HepG2 (cell line): Measurements from ENCODE around the gene HAPLN1. TPM values are rescaled to one million over a fixed set of nuclear protein-coding genes. Genes with fewer than 3 reads are reported as not detected.

Experiments used
- ATAC-seq: fragments of 200-7000 bp; cut with Tn5 transposase; 3 replicates; pipeline ENCODE4 v1.9.1; 2020; ENCODE audit warnings: mild to moderate bottlenecking, moderate library complexity
- BruUV-seq: library from RNA; stranded (reverse); fragments of 400-500 nt; replicated peaks from 2 replicates; lab custom pipeline; 2021; lab: Mats Ljungman, UMichigan
- CTCF ChIA-PET: fragments of 300-600 bp; formaldehyde crosslinking; extraction: SDS; loops from one replicate; lab custom pipeline; 2021; ENCODE audit warnings: low total read pairs, inconsistent platforms, low intra/inter-chr PET ratio; lab: Yijun Ruan, JAX
- POLR2A ChIA-PET: fragments of 350-600 bp; sonication (Branson Sonifier 250); formaldehyde crosslinking; loops from one replicate; lab custom pipeline; 2020; ENCODE audit warnings: antibody characterized with exemption, inconsistent platforms; lab: Yijun Ruan, JAX
- DNase-seq: peaks from one replicate; pipeline ENCODE4 v3.0.0-alpha.2; 2015; ENCODE audit warnings: low spot score
- FAIRE-seq: peaks from 3 replicates; lab custom pipeline; 2011; peaks lifted over from hg19 to GRCh38; lab: Jason Lieb, UNC
- H2AFZ ChIP-seq: one replicate; pipeline ENCODE4 v1.6.1; 2011; ENCODE audit warnings: low read length, inconsistent platforms
- H3K27ac ChIP-seq: fragments of 300-600 bp; 3 replicates; pipeline ENCODE4 v1.8.0; 2011; ENCODE audit warnings: mixed run types, mild to moderate bottlenecking, mixed read lengths, low read length, inconsistent platforms; ENCODE audit not compliant: insufficient read depth; ENCODE audit errors: extremely low read length
- H3K27me3 ChIP-seq, 2 experiments: fragments of 200-600 bp in 1 of 2; 2 replicates in 1 of 2; 3 replicates in 1 of 2; pipeline versions ENCODE4 v1.6.0 to v1.8.0; 2011; ENCODE audit warnings: low read length in 2 of 2, mild to moderate bottlenecking in 2 of 2, moderate library complexity in 2 of 2, inconsistent platforms in 1 of 2; ENCODE audit not compliant: insufficient read depth in 2 of 2, control insufficient read depth in 1 of 2
- H3K36me3 ChIP-seq, 2 experiments: fragments of 200-600 bp in 1 of 2; replicated peaks in 1 of 2; 2 replicates in 1 of 2; 3 replicates in 1 of 2; pipeline versions ENCODE4 v1.5.1 to v1.8.0; 2011; ENCODE audit warnings: low read length in 2 of 2, inconsistent platforms in 1 of 2; ENCODE audit not compliant: insufficient read depth in 2 of 2, control insufficient read depth in 1 of 2
- H3K4me1 ChIP-seq: 2 replicates; pipeline ENCODE4 v1.5.1; 2012; ENCODE audit warnings: low read length, inconsistent platforms; ENCODE audit not compliant: insufficient read depth
- H3K4me2 ChIP-seq: 2 replicates; pipeline ENCODE4 v1.6.0; 2011; ENCODE audit warnings: low read depth, low read length, inconsistent platforms
- H3K4me3 ChIP-seq, 3 experiments: fragments of 200-600 bp in 1 of 3; sonication (generic), shearing (Covaris generic) in 1 of 3; replicated peaks in 1 of 3; 2 replicates each; pipeline ENCODE4 v1.5.1; 2011 to 2016; ENCODE audit warnings: low read length in 3 of 3, inconsistent platforms in 2 of 3, low read depth in 2 of 3, mild to moderate bottlenecking in 2 of 3, control low read depth in 1 of 3, mixed read lengths in 1 of 3; ENCODE audit not compliant: insufficient read depth in 1 of 3
- H3K79me2 ChIP-seq: one replicate; pipeline ENCODE4 v1.6.1; 2011; ENCODE audit warnings: low read length, inconsistent platforms; ENCODE audit not compliant: insufficient read depth
- H3K9ac ChIP-seq: 2 replicates; pipeline ENCODE4 v1.6.0; 2011; ENCODE audit warnings: mild to moderate bottlenecking, low read depth, low read length, inconsistent platforms; ENCODE audit not compliant: insufficient read depth
- H3K9me3 ChIP-seq: 2 replicates; pipeline ENCODE4 v1.5.1; 2012; ENCODE audit warnings: mild to moderate bottlenecking, low read length
- H4K20me1 ChIP-seq: 2 replicates; pipeline ENCODE4 v1.6.0; 2011; ENCODE audit warnings: inconsistent platforms, mild to moderate bottlenecking, low read length, moderate library complexity; ENCODE audit not compliant: insufficient read depth
- AFF4 ChIP-seq: sonication (generic); formaldehyde crosslinking; IDR thresholded peaks from 2 replicates; pipeline ENCODE4 v1.4.0; 2020; ENCODE audit warnings: missing genetic modification reagents
- ARNTL ChIP-seq: sonication (generic); formaldehyde crosslinking; IDR thresholded peaks from 2 replicates; pipeline ENCODE4 v1.4.0; 2020; ENCODE audit warnings: mild to moderate bottlenecking, missing genetic modification reagents
- DDIT3 ChIP-seq: sonication (generic); formaldehyde crosslinking; IDR thresholded peaks from 2 replicates; pipeline ENCODE4 v1.4.0; 2020; ENCODE audit warnings: mild to moderate bottlenecking, missing genetic modification reagents
- KLF9 ChIP-seq: IDR thresholded peaks from 2 replicates; pipeline ENCODE4 v1.6.1; 2016; ENCODE audit warnings: low read depth
- MAFF ChIP-seq: IDR thresholded peaks from 2 replicates; pipeline ENCODE4 v1.6.1; 2011; ENCODE audit warnings: low read depth, low read length, improper control_type of control experiment
- MAFK ChIP-seq, 2 experiments: IDR thresholded peaks in 1 of 2; conservative IDR thresholded peaks in 1 of 2; 2 replicates each; pipeline ENCODE4 v1.6.1; 2011; ENCODE audit warnings: improper control_type of control experiment in 2 of 2, low read length in 2 of 2
- MBD4 ChIP-seq: IDR thresholded peaks from 2 replicates; pipeline ENCODE4 v1.6.1; 2012; ENCODE audit warnings: low read length, inconsistent platforms, borderline replicate concordance
- MXD4 ChIP-seq: IDR thresholded peaks from 2 replicates; pipeline ENCODE4 v1.6.1; 2016; ENCODE audit warnings: mild to moderate bottlenecking, missing biosample characterization, missing genetic modification reagents
- NCOR1 ChIP-seq: fragments of 200-600 bp; sonication (generic); IDR thresholded peaks from 2 replicates; pipeline ENCODE4 v1.7.0; 2017; ENCODE audit warnings: antibody characterized with exemption, low read length, borderline replicate concordance
- PBX3 ChIP-seq: sonication (generic); formaldehyde crosslinking; IDR thresholded peaks from 2 replicates; pipeline ENCODE4 v1.8.1; 2023; ENCODE audit warnings: missing genetic modification reagents, inconsistent platforms, borderline replicate concordance
- PHF20 ChIP-seq: sonication (generic); formaldehyde crosslinking; IDR thresholded peaks from 2 replicates; pipeline ENCODE4 v1.5.0; 2020; ENCODE audit warnings: mild to moderate bottlenecking, missing genetic modification reagents
- SIN3A ChIP-seq: IDR thresholded peaks from 2 replicates; pipeline ENCODE4 v1.6.1; 2011; ENCODE audit warnings: low read depth, mild to moderate bottlenecking, control low read depth, low read length, borderline replicate concordance
- SPEN ChIP-seq: sonication (generic); formaldehyde crosslinking; IDR thresholded peaks from 2 replicates; pipeline ENCODE4 v1.5.1; 2020; ENCODE audit warnings: low read depth, mild to moderate bottlenecking, missing genetic modification reagents
- ZFP36L1 ChIP-seq: sonication (generic); formaldehyde crosslinking; IDR thresholded peaks from 2 replicates; pipeline ENCODE4 v1.8.0; 2022; ENCODE audit warnings: mild to moderate bottlenecking, missing genetic modification reagents, moderate library complexity
- ZNF20 ChIP-seq: sonication (generic); formaldehyde crosslinking; IDR thresholded peaks from 2 replicates; pipeline ENCODE4 v1.4.0; 2020; ENCODE audit warnings: mild to moderate bottlenecking, moderate library complexity, missing genetic modification reagents
- ZNF7 ChIP-seq: IDR thresholded peaks from 2 replicates; pipeline ENCODE4 v1.6.1; 2016; ENCODE audit warnings: missing biosample characterization, missing genetic modification reagents
- ZSCAN9 ChIP-seq: IDR thresholded peaks from 2 replicates; pipeline ENCODE4 v1.6.1; 2016; ENCODE audit warnings: borderline replicate concordance
- WGBS: methylation state at CpG from one replicate; pipeline ENCODE4 v1.1.6; 2017; ENCODE audit warnings: low lambda C conversion rate; 5-methylcytosine and 5-hydroxymethylcytosine counted together
- in situ Hi-C: cut with HindIII; loops from 2 replicates; pipeline ENCODE4 v1.10.0; 2017; ENCODE audit warnings: low pct_unique_long_range_greater_than_20kb; ENCODE audit not compliant: extremely low pct_ligation_motif_present
- intact Hi-C: fragments of 100-400 bp; cut with micrococcal nuclease; formaldehyde crosslinking; loops from one replicate; pipeline ENCODE4 v1.10.0; 2022; ENCODE audit not compliant: unreplicated experiment
- polyA plus RNA-seq, 8 experiments: library from polyadenylated mRNA; depleted of rRNA in 3 of 8; stranded (reverse) in 7 of 8; unstranded in 1 of 8; fragments of >200 nt; fragmentation: Illumina TruSeq in 4 of 8; extraction: Trizol in 4 of 8; gene quantifications; 2 replicates each; pipeline versions ENCODE4 v1.2.1 to v1.2.3, GENCODE V29; 2011 to 2016; ENCODE audit warnings: low read depth in 4 of 8, missing spikeins in 1 of 8, mixed read lengths in 1 of 8; ENCODE audit not compliant: insufficient read depth in 1 of 8
- total RNA-seq, 5 experiments: library from RNA; depleted of rRNA; stranded (reverse); fragments of >200 nt; fragmentation: Illumina TruSeq; extraction: Trizol; gene quantifications; 2 replicates each; pipeline ENCODE4 v1.2.3, GENCODE V29; 2016; ENCODE audit warnings: low read depth in 1 of 5

HAPLN1 gene
- total and polyA plus RNA-seq, 2 of the 13 experiments (the other 11 are each of a cell fraction or from before 2014, with no cell fraction given), result not detected

- TF ChIP-seq KLF9 (no peak), SPEN (CRISPR knock-in tag) (no peak), ZNF20 (CRISPR knock-in tag) (no peak)
Observed at GRCh38 chr5:83672646-83673045, 48.0 kb downstream of the HAPLN1 start (continued).

GRCh38 chr5:83672158-83672557, 48.5 kb downstream of the HAPLN1 start:
- intact Hi-C loops, result no loop called here

GRCh38 chr5:83665631-83666030, 55.0 kb downstream of the HAPLN1 start:
- in situ Hi-C loops, result no loop called here
- no peak overlapping the region for H3K4me3 ChIP-seq
- BruUV-seq, result no TSS peak
- ChIA-PET POLR2A (no interaction called here), CTCF (no interaction called here)
- no peak overlapping the region for H2AFZ ChIP-seq
- no peaks in the 10 kb centered on the region for H3K9me3 ChIP-seq
- no peak for ATAC-seq
- no peak for DNase-seq
- no peak overlapping the region for H3K4me2 ChIP-seq
- intact Hi-C loops, result no loop called here
- H3K79me2 ChIP-seq, result no peaks in the 10 kb centered on the region
- H4K20me1 ChIP-seq, result no peaks in the 10 kb centered on the region
- H3K4me1 ChIP-seq, result no peaks in the 10 kb centered on the region
- H3K36me3 ChIP-seq, result no peaks in the 10 kb centered on the region
- no peak for FAIRE-seq
- H3K27ac ChIP-seq, result no peak overlapping the region
- no peaks in the 10 kb centered on the region; a peak in 1 of 5 replicates for H3K27me3 ChIP-seq
- H3K9ac ChIP-seq, result no peak overlapping the region
- TF ChIP-seq PHF20 (CRISPR knock-in tag), result no peak
- TF ChIP-seq PBX3 (CRISPR knock-in tag), result no peak
- TF ChIP-seq ZSCAN9 (CRISPR knock-in tag), result no peak
- TF ChIP-seq AFF4, result no peak
- TF ChIP-seq NCOR1, result no peak
- no peak for TF ChIP-seq SIN3A
- no peak for TF ChIP-seq DDIT3 (CRISPR knock-in tag)
- no peak for TF ChIP-seq ZFP36L1 (CRISPR knock-in tag)
- TF ChIP-seq MBD4, result no peak

More at GRCh38 chr5:83672158-83672557, 48.5 kb downstream of the HAPLN1 start:
- Histone ChIP-seq H3K9ac (no peak overlapping the region), H3K36me3 (no peaks in the 10 kb centered on the region), H3K4me3 (no peak overlapping the region), H3K4me1 (no peaks in the 10 kb centered on the region), H3K79me2 (no peaks in the 10 kb centered on the region), H4K20me1 (no peaks in the 10 kb centered on the region), H2AFZ (no peak overlapping the region), H3K9me3 (no peaks in the 10 kb centered on the region), H3K4me2 (no peak overlapping the region), H3K27ac (no peak overlapping the region), H3K27me3 (no peaks in the 10 kb centered on the region; a peak in 1 of 5 replicates)
- ChIA-PET CTCF (no interaction called here), POLR2A (no interaction called here)
- no peak for DNase-seq
- TF ChIP-seq MXD4 (no peak), MAFK (conservative IDR thresholded peaks at IDR 0.05 in 1 of 2, IDR thresholded peaks at IDR 0.05 in 1 of 2; ENCODE audit: low read length in 2 of 2) (peak; percentile 97 to 99), ZNF7 (CRISPR knock-in tag) (no peak), ARNTL (CRISPR knock-in tag) (no peak), MAFF (peak; percentile 99)
- BruUV-seq, result no TSS peak
- in situ Hi-C loops, result no loop called here
- 2% methylated on average over 2 of the region's 2 CpGs for WGBS
- no peak for FAIRE-seq
- ATAC-seq, result no peak
